Activated CD8-positive, alpha-beta memory T cell treated with anti-CD3 and anti-CD28 coated beads, Interleukin-2, amount 50 U/mL, for 4 hours (primary cell): ENCODE measurements around the gene LSR.
"Not testable (repeated sequence)": the region's sequence is repeated elsewhere in the genome, so short reads cannot be mapped to it uniquely, and the experiment has no call there.

Experiments
- DNase-seq: peaks from one replicate; pipeline ENCODE4 v3.0.0-alpha.2; 2020

The LSR gene

DNA sequence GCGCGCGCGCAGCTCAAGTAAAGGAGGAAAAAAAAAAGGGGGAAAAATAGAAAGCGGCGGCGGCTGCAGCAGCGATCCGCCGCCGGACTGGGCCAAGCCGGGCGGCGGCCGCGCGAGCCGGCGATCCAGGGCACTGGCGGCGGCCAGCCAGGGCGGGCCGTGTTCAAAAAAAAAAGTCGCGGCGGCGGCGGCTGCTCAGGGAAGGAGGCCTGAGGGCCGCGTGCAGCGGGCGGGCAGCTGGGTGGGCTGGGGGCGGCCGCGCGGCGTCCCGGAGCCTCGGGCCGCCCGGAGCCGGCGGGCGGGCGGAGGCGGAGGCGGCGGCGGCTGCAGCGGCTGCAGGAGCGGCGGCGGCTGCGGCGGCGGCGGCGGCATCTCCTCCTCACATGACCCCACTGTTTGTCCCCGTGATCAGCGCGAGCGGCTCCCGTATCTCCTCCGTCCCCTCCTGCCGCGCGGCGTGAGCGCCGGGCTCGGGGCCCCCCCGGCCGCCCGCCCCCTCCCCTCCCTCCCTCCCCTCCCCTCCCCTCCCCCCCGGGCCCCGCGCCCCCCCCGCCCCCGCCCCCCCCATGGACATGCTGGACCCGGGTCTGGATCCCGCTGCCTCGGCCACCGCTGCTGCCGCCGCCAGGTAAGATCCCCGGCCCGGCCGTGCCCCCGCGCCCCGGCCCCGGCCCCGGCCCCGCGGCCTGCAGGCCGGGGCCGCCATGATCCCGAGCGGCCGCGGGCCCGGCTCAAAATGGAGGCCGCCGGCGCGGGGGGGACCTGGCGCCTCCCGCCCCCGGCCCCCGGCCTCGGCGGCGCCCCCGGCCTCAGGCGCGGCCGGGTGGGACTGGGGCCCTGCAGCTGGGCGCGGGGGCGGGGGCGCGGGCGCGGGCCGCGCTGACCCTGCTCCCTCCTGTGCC, 20.0 kb downstream of the LSR start, which contains the start of gene USF2:
USF2 (plus strand) TSS at position 427 of the 902 bp plus-strand sequence; CDS start at position 567, 140 bp downstream.
- DNase-seq = peak; percentile 59

DNA sequence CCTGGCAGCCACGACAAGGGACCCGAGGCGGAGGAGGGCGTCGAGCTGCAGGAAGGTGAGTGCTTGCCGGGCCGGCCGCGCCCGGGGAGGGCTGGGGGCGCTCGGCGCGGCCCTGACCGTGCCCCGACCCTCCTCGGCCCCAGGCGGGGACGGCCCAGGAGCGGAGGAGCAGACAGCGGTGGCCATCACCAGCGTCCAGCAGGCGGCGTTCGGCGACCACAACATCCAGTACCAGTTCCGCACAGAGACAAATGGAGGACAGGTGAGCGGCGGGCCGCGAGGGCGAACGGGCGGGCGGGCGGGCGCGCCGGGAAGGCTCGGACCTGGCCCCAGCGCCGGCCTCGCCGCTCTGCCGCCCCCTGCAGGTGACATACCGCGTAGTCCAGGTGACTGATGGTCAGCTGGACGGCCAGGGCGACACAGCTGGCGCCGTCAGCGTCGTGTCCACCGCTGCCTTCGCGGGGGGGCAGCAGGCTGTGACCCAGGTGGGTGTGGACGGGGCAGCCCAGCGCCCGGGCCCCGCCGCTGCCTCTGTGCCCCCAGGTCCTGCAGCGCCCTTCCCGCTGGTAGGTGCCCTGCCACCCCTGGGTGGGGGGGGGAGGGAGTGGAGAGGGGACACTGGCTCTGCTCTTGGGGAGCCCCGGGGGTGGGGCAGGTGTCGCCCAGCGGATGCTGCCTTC, 20.8 kb downstream of the LSR start:
- peak; percentile 75 for DNase-seq

DNA sequence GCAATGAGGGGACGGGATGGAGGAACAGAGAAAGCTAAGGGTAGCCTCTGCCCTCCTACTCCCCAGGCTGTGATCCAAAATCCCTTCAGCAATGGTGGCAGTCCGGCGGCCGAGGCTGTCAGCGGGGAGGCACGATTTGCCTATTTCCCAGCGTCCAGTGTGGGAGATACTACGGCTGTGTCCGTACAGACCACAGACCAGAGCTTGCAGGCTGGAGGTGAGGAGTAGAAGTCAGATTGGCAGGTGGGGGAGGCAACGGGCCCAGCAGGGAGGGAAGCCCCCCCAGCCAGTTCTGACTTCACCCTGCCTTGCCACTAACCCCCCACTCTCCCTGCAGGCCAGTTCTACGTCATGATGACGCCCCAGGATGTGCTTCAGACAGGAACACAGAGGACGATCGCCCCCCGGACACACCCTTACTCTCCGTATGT, 21.6 kb downstream of the LSR start:
- no peak for DNase-seq

- DNase-seq = no peak
Observed at GRCh38 chr19:35271546-35271945, 22.7 kb downstream of the LSR start.

- DNase-seq = no peak
Observed at GRCh38 chr19:35272122-35272719, 23.4 kb downstream of the LSR start.

DNA sequence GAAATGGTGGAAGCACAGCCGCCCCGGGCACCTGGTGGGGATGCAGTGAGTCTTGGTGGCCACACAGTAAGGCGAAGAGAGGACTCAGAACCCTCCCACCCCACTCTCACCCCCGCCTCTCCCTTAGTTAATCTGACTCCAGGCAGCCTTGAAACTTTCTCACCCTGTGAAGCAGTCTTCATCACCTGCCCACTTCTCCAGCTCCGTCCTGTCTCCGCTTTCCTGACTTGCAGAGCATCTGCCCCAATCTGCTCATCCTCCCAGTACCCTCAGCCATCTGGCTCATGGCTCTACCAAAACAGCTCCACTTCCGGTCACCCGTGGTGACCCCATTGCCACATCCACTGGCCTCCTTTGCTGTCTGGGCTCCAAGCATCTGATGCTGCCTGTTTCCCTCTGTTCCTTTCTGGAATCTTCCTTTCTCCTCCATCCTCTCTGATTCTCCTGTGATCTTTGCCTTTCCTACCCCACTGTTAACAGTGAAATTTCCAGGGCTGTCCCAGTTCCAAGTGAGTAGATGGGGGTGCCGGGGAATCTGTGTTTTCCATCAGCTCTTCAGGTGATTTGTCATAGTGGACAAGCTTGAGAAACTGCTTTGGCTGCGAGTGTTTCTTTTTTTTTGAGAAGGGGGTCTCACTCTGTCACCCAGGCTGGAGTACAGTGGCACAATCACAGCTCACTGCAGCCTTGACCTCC, 24.3 kb downstream of the LSR start:
- DNase-seq = no peak

DNA sequence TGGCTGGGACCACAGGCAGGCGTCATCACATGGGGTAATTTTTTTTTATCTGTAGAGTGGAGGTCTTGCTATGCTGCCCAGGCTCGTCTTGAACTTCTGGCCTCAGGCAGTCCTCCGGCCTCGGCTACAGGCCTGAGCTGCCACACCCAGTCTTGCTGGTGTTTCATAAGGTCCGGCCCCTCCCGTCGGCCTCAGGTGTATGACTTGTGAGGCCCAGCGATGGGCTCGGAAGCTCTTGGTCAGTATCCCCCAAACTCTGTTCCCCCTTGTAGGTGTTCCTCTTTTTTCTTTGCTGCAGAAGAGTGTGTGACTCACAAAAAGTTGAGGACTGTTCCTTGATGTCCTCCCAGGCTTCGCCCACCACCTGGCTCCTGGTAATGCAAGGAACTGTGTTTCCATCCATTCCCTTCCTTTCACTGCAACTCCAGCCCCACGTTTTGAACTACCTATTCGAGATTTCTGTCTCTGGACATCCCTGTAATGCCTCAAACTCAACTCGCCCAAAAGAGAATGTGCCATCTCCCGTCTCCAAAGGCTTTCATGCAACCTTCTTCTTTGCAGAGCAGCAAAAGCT, 25.0 kb downstream of the LSR start:
- no peak for DNase-seq

DNA sequence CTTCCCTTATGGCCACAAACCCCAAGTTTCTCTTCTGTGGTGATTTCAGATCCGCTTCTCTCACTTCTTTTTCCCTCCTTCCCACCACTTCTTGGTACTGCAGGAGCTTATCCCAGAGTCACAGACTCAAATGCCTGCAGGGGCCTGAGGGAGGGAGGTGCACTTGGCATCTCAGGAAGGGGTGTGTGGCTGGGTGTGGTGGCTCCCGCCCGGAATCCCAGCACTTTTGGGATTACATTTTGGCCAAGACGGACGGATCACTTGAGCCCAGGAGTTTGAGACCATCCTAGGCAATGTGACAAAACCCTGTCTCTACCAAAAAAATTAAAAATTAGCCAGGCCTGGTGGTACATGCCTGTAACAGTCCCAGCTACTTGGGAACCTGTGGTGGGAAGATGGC, 25.5 kb downstream of the LSR start:
- DNase-seq = no peak

- no peak for DNase-seq
Observed at GRCh38 chr19:35276706-35277281, 28.0 kb downstream of the LSR start.

- no peak for DNase-seq
Observed at GRCh38 chr19:35278578-35279284, 29.9 kb downstream of the LSR start.

- no peak for DNase-seq
Observed at GRCh38 chr19:35279374-35279773, 30.6 kb downstream of the LSR start.

DNA sequence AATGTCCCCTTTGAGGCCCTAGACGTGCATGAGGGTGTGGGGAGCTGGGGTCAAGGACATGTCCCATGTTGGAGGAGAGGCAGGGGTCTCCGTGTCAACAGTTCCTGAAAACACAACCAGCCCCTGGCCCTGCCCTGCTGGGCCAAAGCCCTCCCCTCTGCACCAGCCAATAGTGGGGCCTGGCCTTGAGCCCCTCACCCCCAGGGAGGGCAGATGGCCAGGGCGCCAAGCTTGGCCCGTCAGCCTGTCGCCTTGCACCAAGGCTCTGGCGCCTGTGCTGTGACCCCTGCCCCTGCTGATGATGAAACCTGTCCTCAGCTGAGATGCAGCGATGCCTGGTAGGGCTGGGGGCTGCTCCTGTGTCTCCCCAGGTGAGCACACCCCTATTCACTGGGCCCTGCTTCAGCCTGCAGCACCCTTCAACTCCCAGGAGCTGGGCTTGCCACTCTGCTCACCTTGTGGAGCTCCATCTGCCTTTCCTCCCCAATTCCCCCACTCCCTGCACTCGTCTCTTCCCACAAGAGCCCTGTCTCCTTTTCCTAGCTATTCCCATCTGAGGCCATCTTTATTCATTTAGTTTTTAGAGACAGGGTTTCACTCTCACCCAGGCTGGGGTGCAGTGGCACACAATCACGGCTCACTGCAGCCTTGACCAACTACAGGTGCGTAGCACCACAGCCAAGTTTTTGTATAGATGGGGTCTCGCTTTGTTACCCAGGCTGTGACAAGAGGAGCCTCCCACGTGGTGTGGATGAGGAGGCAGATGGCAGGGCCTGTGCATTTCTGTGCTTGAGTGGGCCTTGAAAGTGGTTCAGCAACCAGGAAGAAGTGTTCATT, 31.4 kb downstream of the LSR start:
- no peak for DNase-seq

- DNase-seq = no peak
Observed at GRCh38 chr19:35281303-35281702, 32.5 kb downstream of the LSR start.

- DNase-seq = no peak
Observed at GRCh38 chr19:35284153-35285094, 35.6 kb downstream of the LSR start.

DNA sequence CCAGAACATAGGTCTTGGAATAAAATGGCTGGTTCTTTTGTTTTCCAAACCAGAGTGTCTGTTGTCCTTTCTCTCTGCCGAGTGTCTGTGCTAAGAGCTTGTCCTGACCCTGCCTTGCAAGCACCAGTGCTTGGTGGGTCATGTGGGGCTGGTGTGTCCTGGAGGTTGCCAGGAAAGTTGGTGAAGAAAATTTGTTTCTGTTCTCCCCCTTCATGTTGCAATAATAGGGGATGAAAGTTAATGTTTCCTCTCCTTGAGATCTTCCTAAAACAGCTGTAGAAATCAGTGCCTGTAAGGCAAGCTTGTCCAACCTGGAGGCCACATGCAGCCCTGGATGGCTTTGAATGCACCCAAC, 36.3 kb downstream of the LSR start:
- DNase-seq = no peak

- not testable (repeated sequence) for DNase-seq
Observed at GRCh38 chr19:35285465-35285864, 36.7 kb downstream of the LSR start.

DNA sequence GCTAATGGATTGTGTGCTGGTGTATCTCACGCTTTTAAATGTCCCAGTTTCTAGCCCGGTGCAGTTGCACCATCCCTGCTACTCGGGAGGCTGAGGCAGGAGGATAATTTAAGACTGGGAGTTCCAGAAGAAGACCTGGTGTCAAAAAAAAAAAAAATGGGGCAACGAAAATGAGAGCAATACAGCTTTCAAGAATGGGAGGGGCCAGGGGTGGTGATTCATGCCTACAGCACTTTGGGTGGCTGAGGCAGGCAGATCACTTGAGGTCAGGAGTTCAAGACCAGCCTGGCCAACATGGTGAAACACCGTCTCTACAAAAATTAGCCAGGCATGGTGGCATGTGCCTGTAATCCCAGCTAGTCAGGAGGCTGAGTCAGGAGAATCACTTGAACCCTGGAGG, 37.3 kb downstream of the LSR start:
- not testable (repeated sequence) for DNase-seq

- no peak for DNase-seq
Observed at GRCh38 chr19:35287713-35288112, 38.9 kb downstream of the LSR start.

DNA sequence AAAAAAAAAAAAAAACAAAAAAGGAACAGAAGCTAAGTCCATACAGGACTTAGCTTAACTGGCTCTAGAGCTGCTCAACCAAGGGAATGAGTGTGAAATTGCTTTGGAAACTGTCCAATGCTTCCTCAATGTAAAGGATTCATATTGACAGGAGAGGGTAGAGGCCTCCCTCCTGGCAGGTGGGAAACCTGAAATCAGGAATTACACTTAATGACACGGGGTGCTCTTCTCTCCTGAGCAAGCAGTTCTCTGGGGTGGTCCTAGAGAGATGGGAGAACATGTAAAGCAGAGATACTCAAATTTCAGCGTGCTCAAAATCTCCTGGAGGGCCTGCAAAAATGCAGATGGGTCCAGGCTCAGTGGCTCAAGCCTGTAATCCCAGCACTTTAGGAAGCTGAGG, 39.5 kb downstream of the LSR start:
- DNase-seq = no peak

DNA sequence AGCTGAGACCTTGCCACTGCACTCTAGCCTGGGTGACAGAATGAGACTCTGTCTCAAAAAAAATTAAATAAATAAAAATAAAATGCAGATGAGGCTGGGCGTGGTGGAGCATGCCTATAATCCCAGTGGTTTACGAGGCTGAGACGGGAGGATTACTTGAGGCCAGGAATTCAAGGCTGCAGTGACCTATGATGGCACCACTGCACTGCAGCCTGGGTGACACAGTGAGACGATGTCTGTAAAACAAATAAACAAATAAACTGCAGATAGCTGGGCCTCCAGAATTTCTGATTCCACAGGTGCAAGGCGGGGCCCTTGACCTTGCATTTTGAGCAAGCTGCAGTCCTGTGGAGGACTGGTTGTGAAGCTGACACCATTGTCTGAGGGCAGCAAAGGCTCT, 40.1 kb downstream of the LSR start:
- DNase-seq = no peak
